Measurements from ENCODE around the gene RHEB. TPM values are rescaled to one million over a fixed set of nuclear protein-coding genes. Genes with fewer than 3 reads are reported as not detected.

RHEB gene
- total RNA-seq, 1 experiment from 2014 or later = 156 TPM

GRCh38 chr7:151551820-151552219 is 32.1 kb upstream of the RHEB start:
- CTCF ChIA-PET = no interaction called here
- Mint-ChIP-seq H3K27ac (ENCODE audit: unreplicated experiment) (no peak overlapping the region), H3K4me3 (ENCODE audit: unreplicated experiment) (no peak overlapping the region), H3K36me3 (ENCODE audit: insufficient read depth, unreplicated experiment) (no peaks in the 10 kb centered on the region), H3K4me1 (ENCODE audit: low read depth, unreplicated experiment) (peaks cover 16% of the 10 kb centered on the region), H3K27me3 (ENCODE audit: insufficient read depth, unreplicated experiment) (peaks cover 3% of the 10 kb centered on the region), H3K9me3 (ENCODE audit: unreplicated experiment) (no peaks in the 10 kb centered on the region)
- no peak for TF ChIP-seq CTCF (IDR thresholded peaks at IDR 0.05; ENCODE audit: insufficient read depth in 1 of 2, low read depth in 1 of 2, low read length in 1 of 2, severe bottlenecking in 1 of 2, unreplicated experiment in 1 of 2)
- Histone ChIP-seq H3K36me3 (ENCODE audit: control insufficient read depth, insufficient read depth, low read length) (no peaks in the 10 kb centered on the region), H3K4me3 (ENCODE audit: low read depth, low read length) (no peak overlapping the region), H3K9me3 (no peaks in the 10 kb centered on the region), H3K4me1 (0 out of 2 replicates have a peak, but pooled peaks cover 6% of the 10 kb centered on the region), H3K27me3 (replicated peaks; ENCODE audit: control insufficient read depth, insufficient read depth, low read length) (no peaks in the 10 kb centered on the region)
- POLR2A ChIA-PET = no interaction called here
- no TSS peak for BruUV-seq (replicated peaks)
- no peak for DNase-seq
- intact Hi-C loops (cut with micrococcal nuclease; ENCODE audit: unreplicated experiment) = no loop called here

GRCh38 chr7:151550656-151551286 is 31.1 kb upstream of the RHEB start:
- no TSS peak for BruUV-seq (replicated peaks)
- no peak for DNase-seq
- no peaks in the 10 kb centered on the region for H3K36me3 Mint-ChIP-seq (ENCODE audit: insufficient read depth, unreplicated experiment)
- Histone ChIP-seq H3K9me3 (no peaks in the 10 kb centered on the region), H3K27me3 (replicated peaks; ENCODE audit: control insufficient read depth, insufficient read depth, low read length) (no peaks in the 10 kb centered on the region), H3K36me3 (ENCODE audit: control insufficient read depth, insufficient read depth, low read length) (no peaks in the 10 kb centered on the region), H3K4me3 (ENCODE audit: low read depth, low read length) (no peak overlapping the region), H3K4me1 (0 out of 2 replicates have a peak, but pooled peaks cover 6% of the 10 kb centered on the region)
- TF ChIP-seq CTCF (IDR thresholded peaks at IDR 0.05; ENCODE audit: insufficient read depth in 1 of 2, low read depth in 1 of 2, low read length in 1 of 2, severe bottlenecking in 1 of 2, unreplicated experiment in 1 of 2) = no peak
- peaks cover 16% of the 10 kb centered on the region for H3K4me1 Mint-ChIP-seq (ENCODE audit: low read depth, unreplicated experiment)
- ChIA-PET CTCF (no interaction called here), POLR2A (no interaction called here)
- H3K4me3 Mint-ChIP-seq (ENCODE audit: unreplicated experiment) = no peak overlapping the region
- H3K27me3 Mint-ChIP-seq (ENCODE audit: insufficient read depth, unreplicated experiment) = peaks cover 3% of the 10 kb centered on the region
- intact Hi-C loops (cut with micrococcal nuclease; ENCODE audit: unreplicated experiment) = no loop called here
- H3K9me3 Mint-ChIP-seq (ENCODE audit: unreplicated experiment) = no peaks in the 10 kb centered on the region
- no peak overlapping the region for H3K27ac Mint-ChIP-seq (ENCODE audit: unreplicated experiment)

GRCh38 chr7:151549644-151550043 is 29.9 kb upstream of the RHEB start:
- no peak for DNase-seq
- BruUV-seq (replicated peaks) = no TSS peak
- Mint-ChIP-seq H3K9me3 (ENCODE audit: unreplicated experiment) (no peaks in the 10 kb centered on the region), H3K4me1 (ENCODE audit: low read depth, unreplicated experiment) (peaks cover 16% of the 10 kb centered on the region), H3K4me3 (ENCODE audit: unreplicated experiment) (no peak overlapping the region), H3K36me3 (ENCODE audit: insufficient read depth, unreplicated experiment) (no peaks in the 10 kb centered on the region), H3K27me3 (ENCODE audit: insufficient read depth, unreplicated experiment) (peaks cover 3% of the 10 kb centered on the region), H3K27ac (ENCODE audit: unreplicated experiment) (no peak overlapping the region)
- intact Hi-C loops (cut with micrococcal nuclease; ENCODE audit: unreplicated experiment) = no loop called here
- CTCF ChIA-PET = no interaction called here
- Histone ChIP-seq H3K36me3 (ENCODE audit: control insufficient read depth, insufficient read depth, low read length) (no peaks in the 10 kb centered on the region), H3K4me3 (ENCODE audit: low read depth, low read length) (no peak overlapping the region), H3K27me3 (replicated peaks; ENCODE audit: control insufficient read depth, insufficient read depth, low read length) (no peaks in the 10 kb centered on the region), H3K4me1 (0 out of 2 replicates have a peak, but pooled peaks cover 6% of the 10 kb centered on the region), H3K9me3 (no peaks in the 10 kb centered on the region)
- TF ChIP-seq CTCF (IDR thresholded peaks at IDR 0.05; ENCODE audit: insufficient read depth in 1 of 2, low read depth in 1 of 2, low read length in 1 of 2, severe bottlenecking in 1 of 2, unreplicated experiment in 1 of 2) = no peak
- POLR2A ChIA-PET = no interaction called here

Measured in Caco-2 (cell line).